DND-41 (cell line): ENCODE data around the gene GLT6D1.

Experiments
- ATAC-seq: fragments of 200-7000 bp; cut with Tn5 transposase; 3 replicates; pipeline ENCODE4 v1.9.1; 2021; ENCODE audit warnings: low read depth; ENCODE audit not compliant: insufficient read depth
- DNase-seq: peaks from one replicate; pipeline ENCODE4 v3.0.0-alpha.2; 2020
- H2AFZ ChIP-seq: 2 replicates; pipeline ENCODE4 v1.6.0; 2012; ENCODE audit warnings: low read depth, low read length
- H3K27ac ChIP-seq: 2 replicates; pipeline ENCODE4 v1.5.1; 2012; ENCODE audit warnings: low read length, inconsistent platforms
- H3K27me3 ChIP-seq: fragments of 200-600 bp; sonication (generic); 2 replicates; pipeline ENCODE4 v1.6.0; 2012; ENCODE audit warnings: low read length, mild to moderate bottlenecking, inconsistent platforms; ENCODE audit not compliant: insufficient read depth, poor library complexity
- H3K36me3 ChIP-seq: 2 replicates; pipeline ENCODE4 v1.5.1; 2012; ENCODE audit warnings: low read length, inconsistent platforms; ENCODE audit not compliant: insufficient read depth
- H3K4me1 ChIP-seq: 2 replicates; pipeline ENCODE4 v1.5.1; 2012; ENCODE audit warnings: mild to moderate bottlenecking, low read length; ENCODE audit not compliant: insufficient read depth
- H3K4me2 ChIP-seq: 2 replicates; pipeline ENCODE4 v1.6.0; 2012; ENCODE audit warnings: mild to moderate bottlenecking, moderate library complexity, low read length, inconsistent platforms; ENCODE audit not compliant: insufficient read depth
- H3K4me3 ChIP-seq, 2 experiments: fragments of 200-600 bp in 1 of 2; shearing (Covaris generic) in 1 of 2; 2 replicates each; pipeline ENCODE4 v1.5.1; 2012 to 2016; ENCODE audit warnings: inconsistent platforms in 2 of 2, low read length in 2 of 2, mild to moderate bottlenecking in 2 of 2, low read depth in 1 of 2, moderate library complexity in 1 of 2
- H3K79me2 ChIP-seq: 2 replicates; pipeline ENCODE4 v1.6.0; 2012; ENCODE audit warnings: low read length, inconsistent platforms; ENCODE audit not compliant: insufficient read depth
- H3K9ac ChIP-seq: 2 replicates; pipeline ENCODE4 v1.6.0; 2012; ENCODE audit warnings: low read depth, mild to moderate bottlenecking, inconsistent platforms, low read length, moderate library complexity
- H3K9me3 ChIP-seq: 2 replicates; pipeline ENCODE4 v1.5.1; 2012; ENCODE audit warnings: low read length, moderate library complexity, mild to moderate bottlenecking, inconsistent platforms; ENCODE audit not compliant: insufficient read depth, severe bottlenecking
- H4K20me1 ChIP-seq: 2 replicates; pipeline ENCODE4 v1.6.0; 2012; ENCODE audit warnings: low read length; ENCODE audit not compliant: insufficient read depth
- CTCF ChIP-seq: IDR thresholded peaks from 2 replicates; pipeline ENCODE4 v1.5.1; 2012; ENCODE audit warnings: borderline replicate concordance, low read length, moderate library complexity, mild to moderate bottlenecking; ENCODE audit not compliant: poor library complexity, severe bottlenecking; ENCODE audit errors: extremely low read depth
- EZH2 ChIP-seq: IDR thresholded peaks from 3 replicates; pipeline ENCODE4 v1.6.1; 2012; ENCODE audit warnings: borderline replicate concordance, low read depth, mild to moderate bottlenecking, moderate library complexity, low read length, inconsistent platforms; ENCODE audit not compliant: severe bottlenecking

GLT6D1 gene

GRCh38 chr9:135590486-135591079 lies 48.8 kb downstream of the GLT6D1 start:
- Histone ChIP-seq H4K20me1 (no peaks in the 10 kb centered on the region), H3K79me2 (no peaks in the 10 kb centered on the region), H3K4me3 (no peak overlapping the region), H3K27ac (no peak overlapping the region), H3K9me3 (no peaks in the 10 kb centered on the region), H3K4me2 (no peak overlapping the region), H3K27me3 (no peaks in the 10 kb centered on the region), H3K36me3 (no peaks in the 10 kb centered on the region), H3K4me1 (no peaks in the 10 kb centered on the region), H3K9ac (no peak overlapping the region), H2AFZ (no peak overlapping the region)
- no peak for DNase-seq
- no peak for TF ChIP-seq EZH2
- TF ChIP-seq CTCF: no peak
- no peak for ATAC-seq

GRCh38 chr9:135589596-135590485 lies 49.5 kb downstream of the GLT6D1 start:
- Histone ChIP-seq H3K9ac (no peak overlapping the region), H2AFZ (no peak overlapping the region), H3K79me2 (no peaks in the 10 kb centered on the region), H3K27ac (no peak overlapping the region), H3K4me2 (no peak overlapping the region), H3K27me3 (no peaks in the 10 kb centered on the region), H3K9me3 (no peaks in the 10 kb centered on the region), H3K36me3 (no peaks in the 10 kb centered on the region), H4K20me1 (no peaks in the 10 kb centered on the region), H3K4me1 (no peaks in the 10 kb centered on the region), H3K4me3 (no peak overlapping the region)
- ATAC-seq: no peak
- no peak for TF ChIP-seq CTCF
- TF ChIP-seq EZH2: no peak
- DNase-seq: no peak

- Histone ChIP-seq H3K27ac (no peak overlapping the region), H3K9ac (no peak overlapping the region), H3K4me3 (no peak overlapping the region), H3K27me3 (no peaks in the 10 kb centered on the region), H3K36me3 (no peaks in the 10 kb centered on the region), H3K9me3 (no peaks in the 10 kb centered on the region), H4K20me1 (no peaks in the 10 kb centered on the region), H2AFZ (no peak overlapping the region), H3K4me1 (no peaks in the 10 kb centered on the region), H3K79me2 (no peaks in the 10 kb centered on the region), H3K4me2 (no peak overlapping the region)
- DNase-seq (no peak), ATAC-seq (no peak)
- TF ChIP-seq CTCF (no peak), EZH2 (no peak)
Observed at GRCh38 chr9:135588886-135589595, 50.3 kb downstream of the GLT6D1 start.
